GM23248 (cell line): ENCODE data around the gene LAPTM5.

ENCODE experiments used
- EZH2 ChIP-seq: fragments of 200-600 bp; sonication (generic); IDR thresholded peaks from 2 replicates; pipeline ENCODE4 v1.6.1; 2018; ENCODE audit warnings: antibody characterized with exemption, mild to moderate bottlenecking; ENCODE audit not compliant: insufficient read depth, poor library complexity, severe bottlenecking
- EZH2phosphoT487 ChIP-seq: fragments of 200-600 bp; sonication (generic); IDR thresholded peaks from 2 replicates; pipeline ENCODE4 v1.6.1; 2018; ENCODE audit warnings: antibody characterized with exemption, moderate library complexity, mild to moderate bottlenecking, low read depth; ENCODE audit not compliant: insufficient read depth

DNA sequence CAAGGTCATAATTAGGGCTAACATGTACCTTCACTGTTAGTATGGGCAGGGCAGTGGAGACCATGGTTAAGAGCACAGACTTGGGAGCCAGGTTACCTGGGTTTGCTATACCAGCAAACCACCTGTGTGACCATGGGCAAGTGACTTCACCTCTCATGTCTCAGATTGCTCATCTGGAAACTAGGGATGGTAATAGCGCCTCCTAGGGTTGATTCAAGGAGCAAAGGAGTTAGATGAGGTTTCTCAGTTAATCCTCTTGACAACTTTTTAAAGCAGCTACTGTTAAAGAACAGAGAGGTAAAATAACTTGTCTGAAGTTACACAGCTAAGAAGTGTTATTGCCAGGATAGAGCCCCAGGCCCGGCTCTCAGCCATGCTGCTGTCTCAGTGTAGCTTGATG lies 33.4 kb downstream of the LAPTM5 start:
- TF ChIP-seq EZH2, result no peak
- TF ChIP-seq EZH2phosphoT487, result no peak
